Lower leg skin (tissue), 3 donors: ENCODE data around the gene MYL5.

Experiments used
- CTCF ChIP-seq, 3 donors: fragments of 450-650 bp; IDR thresholded peaks; one replicate each; pipeline ENCODE4 v1.5.1; 2016; ENCODE audit warnings: antibody characterized with exemption in 3 of 3, mild to moderate bottlenecking in 3 of 3, moderate library complexity in 2 of 3
- POLR2A ChIP-seq, 2 donors: fragments of 450-650 bp; IDR thresholded peaks; one replicate each; pipeline ENCODE4 v1.6.1; 2016 to 2017; ENCODE audit warnings: antibody characterized with exemption in 2 of 2, mild to moderate bottlenecking in 1 of 2, moderate library complexity in 1 of 2

GRCh38 chr4:682490-683172 is 8.3 kb downstream of the MYL5 start:
- TF ChIP-seq POLR2A (IDR thresholded peaks at IDR 0.05) (no peak), CTCF (IDR thresholded peaks at IDR 0.05) (no peak)
